Measurements from ENCODE around the gene TMEM50A. TPM values are rescaled to one million over a fixed set of nuclear protein-coding genes. Genes with fewer than 3 reads are reported as not detected.
"Not testable (repeated sequence)": the region's sequence is repeated elsewhere in the genome, so short reads cannot be mapped to it uniquely, and the experiment has no call there.

The TMEM50A gene
- total and polyA plus RNA-seq, 2 donors (not counting 3 experiments of a cell fraction or from before 2014, with no cell fraction given), result 125 to 140 TPM

- H3K9me1 ChIP-seq (replicated peaks; ENCODE audit: control insufficient read depth, extremely low read depth, insufficient read depth, low read length); H3K27me3 ChIP-seq (ENCODE audit: control insufficient read depth in 2 of 2, insufficient read depth in 2 of 2, low read length in 2 of 2); H3K4me1 ChIP-seq (ENCODE audit: control insufficient read depth, extremely low read depth, insufficient read depth, low read length); dilution Hi-C loops (cut with MboI; ENCODE audit: extremely low pct_ligation_motif_present, low sequenced_read_pairs); H2AFZ ChIP-seq (ENCODE audit: low read depth, low read length); DNase-seq (ENCODE audit: low read depth, low spot score); H3K27ac ChIP-seq (ENCODE audit: insufficient read depth, low read depth, low read length); H3K9me3 ChIP-seq (replicated peaks; ENCODE audit: control insufficient read depth, insufficient read depth, low read length); CTCF ChIA-PET; BruUV-seq (replicated peaks); H3K9ac ChIP-seq (replicated peaks; ENCODE audit: extremely low read depth, insufficient read depth, low read length); POLR2A ChIA-PET; H3K4me3 ChIP-seq (replicated peaks in 1 of 3; ENCODE audit: insufficient read depth in 1 of 3, low read depth in 1 of 3, low read length in 3 of 3); H3K79me2 ChIP-seq (ENCODE audit: control insufficient read depth, insufficient read depth, low read length); H3K4me2 ChIP-seq (ENCODE audit: insufficient read depth, low read length); H3K36me3 ChIP-seq (ENCODE audit: control insufficient read depth in 2 of 2, extremely low read depth in 1 of 2, insufficient read depth in 2 of 2, low read length in 2 of 2); FAIRE-seq; H4K20me1 ChIP-seq (replicated peaks; ENCODE audit: control insufficient read depth, extremely low read depth, insufficient read depth, low read length); intact Hi-C loops (cut with micrococcal nuclease): not testable (repeated sequence)
These were observed 49.0 kb downstream of the TMEM50A start for GRCh38 chr1:25387096-25387495.

- H3K9ac ChIP-seq (replicated peaks; ENCODE audit: extremely low read depth, insufficient read depth, low read length); intact Hi-C loops (cut with micrococcal nuclease); H3K4me3 ChIP-seq (replicated peaks in 1 of 3; ENCODE audit: insufficient read depth in 1 of 3, low read depth in 1 of 3, low read length in 3 of 3); H2AFZ ChIP-seq (ENCODE audit: low read depth, low read length); H3K4me1 ChIP-seq (ENCODE audit: control insufficient read depth, extremely low read depth, insufficient read depth, low read length); DNase-seq (ENCODE audit: low read depth, low spot score); H3K27me3 ChIP-seq (ENCODE audit: control insufficient read depth in 2 of 2, insufficient read depth in 2 of 2, low read length in 2 of 2); CTCF ChIA-PET; H3K27ac ChIP-seq (ENCODE audit: insufficient read depth, low read depth, low read length); dilution Hi-C loops (cut with MboI; ENCODE audit: extremely low pct_ligation_motif_present, low sequenced_read_pairs); H3K36me3 ChIP-seq (ENCODE audit: control insufficient read depth in 2 of 2, extremely low read depth in 1 of 2, insufficient read depth in 2 of 2, low read length in 2 of 2); H3K9me3 ChIP-seq (replicated peaks; ENCODE audit: control insufficient read depth, insufficient read depth, low read length); H4K20me1 ChIP-seq (replicated peaks; ENCODE audit: control insufficient read depth, extremely low read depth, insufficient read depth, low read length); H3K4me2 ChIP-seq (ENCODE audit: insufficient read depth, low read length); BruUV-seq (replicated peaks); H3K79me2 ChIP-seq (ENCODE audit: control insufficient read depth, insufficient read depth, low read length); H3K9me1 ChIP-seq (replicated peaks; ENCODE audit: control insufficient read depth, extremely low read depth, insufficient read depth, low read length); FAIRE-seq; POLR2A ChIA-PET: not testable (repeated sequence)
These were observed 50.6 kb downstream of the TMEM50A start for GRCh38 chr1:25388691-25389090.

GRCh38 chr1:25389721-25390120 lies 51.6 kb downstream of the TMEM50A start:
- H3K9me1 ChIP-seq (replicated peaks; ENCODE audit: control insufficient read depth, extremely low read depth, insufficient read depth, low read length); POLR2A ChIA-PET; H3K4me3 ChIP-seq (replicated peaks in 1 of 3; ENCODE audit: insufficient read depth in 1 of 3, low read depth in 1 of 3, low read length in 3 of 3); H3K27ac ChIP-seq (ENCODE audit: insufficient read depth, low read depth, low read length); dilution Hi-C loops (cut with MboI; ENCODE audit: extremely low pct_ligation_motif_present, low sequenced_read_pairs); H3K9me3 ChIP-seq (replicated peaks; ENCODE audit: control insufficient read depth, insufficient read depth, low read length); H2AFZ ChIP-seq (ENCODE audit: low read depth, low read length); intact Hi-C loops (cut with micrococcal nuclease); H3K36me3 ChIP-seq (ENCODE audit: control insufficient read depth in 2 of 2, extremely low read depth in 1 of 2, insufficient read depth in 2 of 2, low read length in 2 of 2); H3K9ac ChIP-seq (replicated peaks; ENCODE audit: extremely low read depth, insufficient read depth, low read length); H3K4me1 ChIP-seq (ENCODE audit: control insufficient read depth, extremely low read depth, insufficient read depth, low read length); BruUV-seq (replicated peaks); H3K4me2 ChIP-seq (ENCODE audit: insufficient read depth, low read length); DNase-seq (ENCODE audit: low read depth, low spot score); H3K27me3 ChIP-seq (ENCODE audit: control insufficient read depth in 2 of 2, insufficient read depth in 2 of 2, low read length in 2 of 2); H3K79me2 ChIP-seq (ENCODE audit: control insufficient read depth, insufficient read depth, low read length); CTCF ChIA-PET; FAIRE-seq; H4K20me1 ChIP-seq (replicated peaks; ENCODE audit: control insufficient read depth, extremely low read depth, insufficient read depth, low read length): not testable (repeated sequence)

Measured in endothelial cell of umbilical vein (primary cell).